Left ventricle myocardium superior (tissue), 1 donor: ENCODE measurements around the gene OR1D5. TPM values are rescaled to one million over a fixed set of nuclear protein-coding genes. Genes with fewer than 3 reads are reported as not detected.
"Not testable (repeated sequence)": the region's sequence is repeated elsewhere in the genome, so short reads cannot be mapped to it uniquely, and the experiment has no call there.

Experiments used
- ATAC-seq: fragments of 200-7000 bp; cut with Tn5 transposase; one replicate; pipeline ENCODE4 v1.9.1; 2020; ENCODE audit warnings: mild to moderate bottlenecking, moderate library complexity
- DNase-seq: peaks from one replicate; pipeline ENCODE4 v3.0.0-alpha.2; 2020
- intact Hi-C: fragments of 100-400 bp; cut with micrococcal nuclease; formaldehyde crosslinking; loops from one replicate; pipeline ENCODE4 v1.11.0; 2022
- long read RNA-seq: library from polyadenylated mRNA; unstranded; transcript quantifications from one replicate; pipeline ENCODE4 v2.0.0, GENCODE V29; 2021
- total RNA-seq: library from RNA; stranded (reverse); fragmentation: NEBNext Ultra II Directional; extraction: Animal tissue kit (Norgen Biotek cat#: 25700); gene quantifications from one replicate; pipeline ENCODE4 v1.2.1, GENCODE V29; 2021
- donor health status: DM: no; HTN: yes; CAD: no; lungs with severe emphysema.

OR1D5 gene, protein sequence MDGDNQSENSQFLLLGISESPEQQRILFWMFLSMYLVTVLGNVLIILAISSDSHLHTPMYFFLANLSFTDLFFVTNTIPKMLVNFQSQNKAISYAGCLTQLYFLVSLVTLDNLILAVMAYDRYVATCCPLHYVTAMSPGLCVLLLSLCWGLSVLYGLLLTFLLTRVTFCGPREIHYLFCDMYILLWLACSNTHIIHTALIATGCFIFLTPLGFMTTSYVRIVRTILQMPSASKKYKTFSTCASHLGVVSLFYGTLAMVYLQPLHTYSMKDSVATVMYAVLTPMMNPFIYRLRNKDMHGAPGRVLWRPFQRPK
- not detected for total RNA-seq
- long read RNA-seq = 0 reads

DNA sequence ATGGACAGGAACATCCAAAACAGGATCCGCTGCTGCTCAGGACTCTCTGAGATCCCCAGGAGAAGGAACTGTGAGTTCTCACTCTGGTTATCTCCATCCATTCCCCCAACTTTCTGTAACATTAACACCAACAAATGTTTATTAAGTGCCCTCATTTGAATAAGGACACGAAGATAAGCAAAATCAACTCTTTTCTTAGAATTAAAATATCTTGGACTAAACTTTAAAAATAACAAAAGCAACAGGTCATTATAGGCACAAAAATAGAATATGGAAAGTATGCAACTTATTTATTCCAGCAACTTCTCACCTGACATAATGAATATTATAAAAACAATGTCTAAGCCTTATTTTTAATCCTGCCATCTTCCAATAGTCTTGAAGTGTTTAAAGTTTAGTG, at the start of gene OR1D5:
OR1D5 (minus strand) TSS at position 101 of the 400 bp plus-strand sequence; CDS start at position 101, 0 bp downstream.
- DNase-seq, ATAC-seq, intact Hi-C loops: not testable (repeated sequence)

DNA sequence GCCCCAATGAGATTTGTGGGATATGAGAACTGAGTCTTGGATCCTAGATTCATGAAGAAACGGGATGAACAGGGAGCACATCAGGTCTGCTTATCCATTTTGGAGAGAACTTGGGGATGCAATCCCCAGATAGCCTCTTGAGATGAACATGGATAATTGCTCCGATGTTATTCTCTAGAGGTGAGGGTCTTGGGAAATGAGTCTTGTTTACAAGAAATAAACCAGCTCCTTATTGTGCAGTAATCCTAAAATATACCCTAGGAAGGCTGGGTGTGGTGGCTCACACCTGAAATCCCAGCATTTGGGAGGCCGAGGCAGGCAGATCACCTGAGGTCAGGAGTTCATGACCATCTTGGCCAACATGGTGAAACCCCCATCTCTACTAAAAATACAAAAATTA, 40.9 kb upstream of the OR1D5 start, which contains the start of gene OR1D2:
OR1D2 (minus strand) TSS at position 101 of the 400 bp plus-strand sequence. CDS start 11,426 bp downstream, outside the sequence.
- intact Hi-C loops = no loop called here
- no peak for DNase-seq
- ATAC-seq = no peak

DNA sequence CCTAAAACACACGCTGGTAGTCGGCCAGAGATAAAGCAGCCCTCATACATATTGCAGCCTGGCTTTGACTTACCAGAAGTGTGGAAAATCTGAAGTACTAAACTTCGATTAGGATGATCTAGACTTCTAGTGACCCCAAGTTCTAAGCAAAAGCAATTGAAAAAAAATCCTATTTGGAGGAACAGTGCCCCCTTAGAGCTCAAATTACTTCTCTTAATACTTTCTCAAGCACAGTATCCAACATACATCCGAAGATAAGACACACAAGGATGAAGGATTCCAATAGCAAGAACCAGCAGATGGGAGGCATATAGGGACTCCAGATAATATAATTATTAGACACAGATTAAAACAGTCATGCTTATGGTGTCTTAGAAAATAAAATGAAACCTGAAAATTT, 10.4 kb upstream of the OR1D5 start:
- not testable (repeated sequence) for DNase-seq

DNA sequence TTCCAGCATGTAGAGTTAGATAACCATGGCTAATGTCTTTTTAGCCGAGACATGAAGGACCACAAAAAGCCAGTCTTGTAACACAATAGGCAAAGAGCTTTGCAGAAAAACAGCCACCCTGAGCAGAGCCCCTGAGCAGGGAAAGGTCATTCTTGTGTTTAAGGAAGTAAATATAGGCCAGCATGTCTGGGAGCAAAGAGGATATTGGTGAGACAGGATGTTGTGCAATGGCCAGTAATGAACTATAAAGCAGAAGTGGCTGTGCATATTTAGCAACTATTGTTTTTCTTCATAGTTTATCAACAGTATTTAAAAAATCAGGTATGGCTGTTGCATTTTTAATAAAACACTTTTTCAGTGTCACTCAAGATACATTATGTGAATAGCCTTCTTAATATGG, 1.8 kb upstream of the OR1D5 start:
- intact Hi-C loops, DNase-seq: not testable (repeated sequence)
- peak; percentile 63 for ATAC-seq

More for the DNA sequence above, 10.4 kb upstream of the OR1D5 start:
- intact Hi-C loops, ATAC-seq: not testable (repeated sequence)

DNA sequence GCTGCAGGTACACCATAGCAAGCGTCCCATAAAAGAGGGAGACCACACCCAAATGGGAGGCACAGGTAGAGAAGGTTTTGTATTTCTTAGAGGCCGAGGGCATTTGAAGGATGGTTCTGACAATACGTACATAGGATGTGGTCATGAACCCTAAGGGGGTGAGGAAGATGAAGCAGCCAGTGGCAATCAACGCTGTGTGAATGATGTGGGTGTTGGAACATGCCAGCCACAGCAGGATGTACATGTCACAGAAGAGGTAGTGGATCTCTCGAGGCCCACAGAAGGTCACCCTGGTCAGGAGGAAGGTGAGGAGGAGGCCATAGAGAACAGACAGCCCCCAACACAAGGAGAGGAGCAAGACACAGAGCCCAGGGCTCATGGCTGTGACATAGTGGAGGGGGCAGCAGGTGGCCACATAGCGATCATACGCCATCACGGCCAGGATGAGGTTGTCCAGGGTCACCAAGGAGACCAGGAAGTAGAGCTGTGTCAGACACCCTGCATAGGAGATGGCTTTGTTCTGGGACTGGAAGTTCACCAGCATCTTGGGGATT, 506 bp downstream of the OR1D5 start:
- ATAC-seq, intact Hi-C loops, DNase-seq: not testable (repeated sequence)

DNA sequence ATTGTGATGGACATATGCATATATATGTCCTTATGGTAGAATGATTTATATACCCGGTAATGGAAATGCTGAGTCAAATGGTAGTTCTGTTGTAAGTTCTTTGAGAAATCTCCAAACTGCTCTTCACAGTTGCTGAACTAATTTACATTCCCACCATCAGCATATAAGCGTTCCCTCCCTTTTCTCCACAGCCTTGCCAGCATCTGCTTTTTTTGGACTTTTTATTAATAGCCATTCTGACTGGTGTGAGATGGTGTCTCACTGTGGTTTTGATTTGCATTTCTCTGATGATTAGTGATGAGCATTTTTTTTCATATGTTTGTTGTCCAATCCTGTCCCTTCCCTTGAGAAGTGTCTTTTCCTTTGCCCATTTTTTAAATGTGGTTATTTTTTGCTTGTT, 8.5 kb downstream of the OR1D5 start:
- ATAC-seq, DNase-seq, intact Hi-C loops: not testable (repeated sequence)

DNA sequence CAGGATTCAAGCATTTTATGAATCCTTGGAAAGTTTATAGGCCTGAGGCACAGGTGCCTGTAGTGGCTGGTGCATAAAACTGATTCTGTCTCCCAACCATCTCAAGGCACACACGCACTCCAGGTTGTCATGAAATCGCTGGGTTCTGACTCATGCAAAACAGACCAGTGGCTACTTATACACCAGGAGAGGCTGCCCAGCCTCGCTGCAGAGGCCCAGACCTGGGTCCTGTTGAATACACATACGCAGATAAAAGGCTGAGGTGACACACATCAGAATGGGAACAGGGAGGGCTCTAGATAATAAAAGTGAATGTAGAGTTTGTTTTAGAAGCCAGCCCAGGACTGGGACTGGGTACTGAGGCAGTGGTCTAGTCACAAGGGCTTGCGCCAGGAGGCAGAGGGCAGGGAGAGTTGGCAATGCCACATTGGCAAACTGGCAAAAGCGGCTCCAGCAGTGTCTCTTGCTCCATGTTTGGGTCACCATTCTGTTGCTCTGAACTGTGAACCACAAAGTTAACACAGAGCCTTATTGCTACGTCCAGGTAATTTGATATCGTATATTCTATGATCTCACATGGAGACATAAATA, 13.6 kb downstream of the OR1D5 start:
- no peak for ATAC-seq

DNA sequence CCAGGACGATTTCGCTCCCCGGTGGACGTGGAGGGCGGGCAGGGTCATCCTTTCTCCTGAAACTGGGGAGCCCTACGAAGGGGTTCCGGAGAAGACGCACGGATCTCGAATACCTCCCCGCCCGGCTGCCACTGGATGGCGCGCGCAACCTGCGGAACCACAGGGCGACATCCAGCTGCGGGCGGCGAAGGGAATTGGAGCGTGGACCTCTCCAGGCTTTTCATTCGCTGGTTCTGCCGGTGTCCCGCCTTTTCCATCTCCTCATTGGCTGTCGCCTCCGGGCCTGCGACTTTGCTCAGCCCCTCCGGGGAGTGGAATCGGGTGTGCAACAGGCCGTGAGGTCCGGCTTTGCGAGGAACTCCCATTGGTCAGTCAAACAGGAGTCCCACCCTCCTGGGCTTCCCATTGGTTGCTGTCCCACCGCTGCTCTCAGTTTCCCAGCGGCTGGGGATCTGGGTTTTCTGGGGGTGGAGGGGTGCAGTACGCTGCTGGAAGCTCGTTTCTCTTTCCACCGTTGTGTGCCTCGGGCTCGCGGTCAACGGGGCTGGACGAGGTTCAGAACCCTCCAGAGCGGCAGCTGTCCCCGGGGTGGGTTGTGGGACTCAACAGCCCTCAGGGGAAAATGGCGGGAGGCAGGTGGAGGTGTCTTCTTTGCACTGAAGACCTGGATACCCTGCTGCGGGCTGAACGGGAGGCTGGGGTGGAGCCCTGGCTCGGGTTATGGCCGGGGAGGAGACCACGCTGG, 14.5 kb downstream of the OR1D5 start:
- ATAC-seq (peak; percentile 100), DNase-seq (peak; percentile 97)
- intact Hi-C loops = no loop called here

More for the DNA sequence above, 13.6 kb downstream of the OR1D5 start:
- intact Hi-C loops = no loop called here
- no peak for DNase-seq

DNA sequence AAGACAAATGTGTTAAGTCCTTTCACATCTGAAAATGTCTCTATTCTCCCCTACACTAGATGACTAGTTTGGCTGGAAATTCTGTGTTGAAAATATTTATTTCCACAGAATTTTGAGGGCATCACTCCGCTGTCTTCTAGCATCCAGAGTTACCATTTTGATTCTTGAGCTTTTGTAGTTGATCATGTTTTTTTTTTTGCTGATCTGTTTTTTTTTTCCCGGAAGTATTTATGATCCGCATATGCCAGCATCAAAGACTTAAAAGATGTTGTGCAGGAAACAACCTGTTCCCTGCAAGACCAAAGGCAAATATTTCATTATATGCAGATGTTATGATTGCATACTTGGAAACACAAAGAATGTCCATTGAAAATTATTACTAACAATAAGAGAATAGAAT, 16.7 kb downstream of the OR1D5 start:
- DNase-seq (no peak), ATAC-seq (no peak)
- intact Hi-C loops = no loop called here

DNA sequence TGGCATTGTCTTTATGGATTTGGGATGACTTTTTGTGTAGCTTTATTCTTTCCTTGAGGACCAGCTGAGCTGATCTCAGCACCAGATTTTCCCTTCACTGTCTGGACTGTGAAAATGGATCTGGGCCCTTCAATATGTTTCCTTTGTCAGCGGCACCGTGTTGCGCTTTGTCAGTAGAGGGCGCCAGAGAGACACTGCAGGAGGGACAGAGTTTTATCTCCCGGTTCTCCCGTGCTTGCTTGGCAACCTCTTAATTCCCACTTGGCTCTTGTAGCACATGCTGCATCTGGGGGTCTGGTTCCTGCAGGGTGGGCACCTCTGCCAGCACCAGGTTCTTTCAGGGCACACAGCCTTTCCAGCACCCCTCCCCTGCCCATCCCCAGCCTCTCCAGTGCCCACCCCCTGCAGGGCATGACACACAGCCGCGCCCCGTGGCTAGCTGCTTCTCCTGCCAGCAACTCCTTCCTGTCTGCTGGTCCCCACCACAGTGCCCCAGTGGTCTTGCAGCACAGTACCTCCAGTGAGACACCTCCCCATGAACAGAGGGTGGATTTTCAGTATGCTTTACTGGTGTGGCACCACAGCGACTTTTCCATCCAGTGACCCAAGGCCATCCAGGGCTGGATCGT, 19.6 kb downstream of the OR1D5 start:
- intact Hi-C loops = no loop called here
- no peak for DNase-seq
- no peak for ATAC-seq

DNA sequence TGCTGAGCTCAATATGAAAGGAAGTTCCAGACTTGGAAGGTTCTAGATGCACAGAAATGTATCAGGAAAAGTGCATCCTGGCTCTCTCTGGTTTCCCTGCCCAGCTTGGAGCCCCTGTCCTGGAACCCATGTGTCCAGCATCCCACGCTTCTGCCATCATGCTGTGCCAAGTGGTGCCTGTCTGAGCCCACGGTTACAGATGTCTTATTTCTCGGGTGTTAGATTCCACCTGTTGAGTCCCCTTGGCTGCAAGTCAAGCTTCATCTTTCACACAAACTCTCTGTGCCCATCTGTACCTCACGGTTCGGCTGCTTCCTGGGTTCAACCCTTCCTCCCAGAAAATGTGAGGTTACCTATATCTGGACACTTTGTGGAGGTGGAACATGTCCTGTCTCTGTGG, 22.5 kb downstream of the OR1D5 start:
- intact Hi-C loops = no loop called here
- ATAC-seq = no peak
- no peak for DNase-seq

DNA sequence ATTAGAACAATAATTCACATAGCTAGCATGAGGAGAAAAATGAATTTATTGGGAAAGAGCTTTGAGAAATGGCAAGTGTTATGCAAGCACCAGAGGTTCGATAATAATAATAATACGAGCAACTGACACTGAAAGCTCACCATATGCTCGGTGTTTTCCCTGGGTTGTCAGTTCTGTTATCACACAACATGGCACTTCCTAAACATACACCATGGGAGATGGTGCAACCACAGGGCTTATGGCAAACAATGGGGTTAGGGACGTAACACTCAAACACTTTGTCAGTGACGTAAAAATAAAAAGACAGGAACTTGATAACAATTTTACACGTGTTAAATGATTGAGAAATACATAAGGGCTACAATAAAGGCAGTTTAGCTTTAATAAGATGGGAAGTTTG, 23.7 kb downstream of the OR1D5 start:
- intact Hi-C loops = no loop called here
- no peak for ATAC-seq
- no peak for DNase-seq

DNA sequence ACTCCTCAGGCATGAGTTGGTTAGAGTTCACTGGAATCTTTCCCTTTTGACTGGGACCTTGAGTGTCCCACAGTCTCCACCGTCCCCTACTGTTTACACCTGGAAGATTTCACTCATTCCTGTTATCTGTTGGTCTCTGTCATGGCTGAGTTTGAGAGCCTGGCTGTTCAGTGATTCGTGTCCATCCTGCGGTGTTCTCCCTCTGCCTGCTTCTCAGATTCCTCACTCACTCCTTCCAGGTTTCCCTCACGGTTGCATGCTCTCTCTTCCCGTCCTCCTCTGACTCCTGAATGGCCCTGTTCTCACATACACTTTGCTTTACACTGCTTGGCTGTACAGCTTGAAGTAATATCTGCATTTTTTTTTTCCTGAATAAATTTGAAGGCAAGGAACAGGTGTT, 24.5 kb downstream of the OR1D5 start:
- intact Hi-C loops = no loop called here
- DNase-seq (no peak), ATAC-seq (no peak)

DNA sequence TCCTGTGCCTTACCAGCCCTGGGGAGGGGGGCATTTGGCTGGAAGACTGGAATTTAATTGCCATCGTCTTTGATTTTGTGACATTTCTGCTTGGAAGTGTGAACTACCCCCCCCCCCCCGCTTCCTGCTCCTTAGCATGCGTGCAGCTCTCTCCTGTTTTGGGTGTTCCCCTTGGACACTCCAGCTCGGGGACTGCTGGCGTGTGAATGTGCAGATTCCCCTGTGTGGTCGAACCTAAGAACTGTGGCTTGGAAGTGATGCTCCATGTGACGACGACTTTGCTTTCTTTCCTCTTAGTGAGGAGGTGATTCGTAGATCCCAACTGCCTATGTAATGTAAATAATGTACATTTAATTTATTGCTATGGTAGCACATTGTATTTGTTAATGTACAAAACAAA, 26.1 kb downstream of the OR1D5 start:
- ATAC-seq = no peak
- DNase-seq = no peak
- intact Hi-C loops = no loop called here

DNA sequence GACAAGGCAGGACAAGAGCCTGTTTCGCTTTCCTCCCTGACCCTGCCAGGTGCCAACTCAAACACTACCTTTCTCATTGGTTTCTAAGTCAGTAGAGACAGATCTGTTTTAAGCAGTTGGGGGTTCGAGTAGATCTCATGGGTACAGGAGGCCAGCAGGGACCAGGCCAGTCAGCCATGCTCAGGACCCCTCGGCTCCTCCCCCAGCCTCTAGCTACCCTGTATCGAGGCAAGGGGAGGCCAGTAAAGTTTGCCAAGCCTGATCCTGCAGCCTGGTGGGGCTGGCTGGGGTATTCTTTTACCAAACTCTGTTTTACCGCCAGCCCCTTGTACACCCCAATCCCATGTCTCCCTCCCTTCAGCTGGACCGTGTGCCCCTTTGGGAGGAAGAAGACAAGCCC, 26.6 kb downstream of the OR1D5 start:
- intact Hi-C loops = no loop called here
- no peak for DNase-seq
- ATAC-seq = no peak

DNA sequence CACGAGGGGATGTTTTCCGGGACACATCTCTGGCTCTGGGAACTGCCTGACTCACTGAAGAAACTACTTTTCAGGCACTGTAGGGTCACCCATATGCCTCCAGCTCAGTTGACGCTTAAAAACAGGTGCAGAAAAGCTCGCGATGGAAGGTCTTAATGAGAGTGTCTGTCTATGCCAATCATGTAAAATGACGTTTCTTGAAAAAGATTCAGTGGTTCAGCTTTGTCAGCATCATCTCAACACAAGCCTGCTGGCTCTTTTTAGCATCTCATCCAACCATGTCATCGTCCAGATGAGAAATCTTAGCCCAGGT, 27.5 kb downstream of the OR1D5 start:
- ATAC-seq = no peak
- DNase-seq = no peak
- intact Hi-C loops = no loop called here

DNA sequence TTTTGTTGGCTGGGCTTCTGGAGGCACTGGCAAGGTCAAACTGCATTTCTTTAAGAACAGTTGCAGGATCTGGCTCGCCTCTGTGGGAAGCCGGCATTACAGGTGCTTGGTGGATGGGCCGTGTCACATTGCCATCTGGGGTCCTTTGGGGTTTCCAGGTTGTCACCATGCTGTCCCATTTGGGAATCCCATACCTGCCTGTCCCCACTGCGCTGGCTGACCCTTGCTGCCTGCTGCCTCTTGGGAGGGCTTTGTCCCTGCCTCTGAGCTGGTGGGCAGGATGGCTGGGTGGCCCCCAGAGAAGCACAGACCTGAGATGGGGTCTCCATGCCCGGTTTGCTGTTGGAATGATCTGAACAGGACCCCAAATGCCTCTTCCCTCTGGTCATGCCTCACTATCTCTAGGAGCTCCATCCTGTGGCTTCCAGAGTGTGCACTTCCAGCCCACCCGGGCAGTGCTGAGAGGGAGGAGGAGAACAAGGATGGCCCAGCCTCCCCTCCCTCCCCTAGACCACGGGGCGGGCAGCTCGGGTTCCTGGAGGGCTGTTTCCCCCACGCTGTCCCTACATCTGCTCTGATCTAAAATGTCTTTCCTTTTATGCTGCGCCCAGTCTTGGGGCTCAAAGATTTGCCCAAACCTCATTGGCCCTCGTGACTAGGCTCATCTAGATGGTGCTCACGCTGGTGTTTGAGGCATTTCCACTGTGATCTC, 28.0 kb downstream of the OR1D5 start:
- DNase-seq = no peak
- no peak for ATAC-seq

DNA sequence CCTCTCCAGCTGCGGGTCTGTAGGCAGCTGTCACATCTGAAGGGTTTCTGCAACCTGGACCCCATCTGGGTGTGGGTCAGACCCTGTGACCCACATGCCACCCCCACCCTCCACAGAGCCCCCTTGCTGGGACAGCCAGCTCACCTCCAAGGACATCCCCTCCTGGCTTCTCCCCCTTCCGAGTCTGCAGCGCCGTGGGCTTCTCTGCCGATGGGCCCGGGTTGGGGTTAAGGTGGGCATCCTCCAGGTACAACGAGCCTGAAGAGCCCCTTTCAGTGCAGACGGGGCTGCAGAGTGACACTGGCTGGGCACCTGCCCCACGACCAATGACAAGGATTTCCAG, 28.9 kb downstream of the OR1D5 start:
- DNase-seq (no peak), ATAC-seq (no peak)
- intact Hi-C loops = no loop called here

More for the DNA sequence above, 28.0 kb downstream of the OR1D5 start:
- intact Hi-C loops = no loop called here
